Panc1 (cell line): ENCODE data around the gene FLOT2. TPM values are rescaled to one million over a fixed set of nuclear protein-coding genes. Genes with fewer than 3 reads are reported as not detected.

Experiments
- ATAC-seq: fragments of 200-7000 bp; cut with Tn5 transposase; 2 replicates; pipeline ENCODE4 v1.9.1; 2020; ENCODE audit warnings: mild to moderate bottlenecking, moderate library complexity
- BruUV-seq: library from RNA; stranded (reverse); fragments of 400-500 nt; replicated peaks from 2 replicates; lab custom pipeline; 2021; lab: Mats Ljungman, UMichigan
- CTCF ChIA-PET: fragments of 300-600 bp; sonication (Branson Sonifier 250); formaldehyde crosslinking; loops from one replicate; lab custom pipeline; 2022; ENCODE audit warnings: antibody characterized with exemption; lab: Charles Lee
- POLR2A ChIA-PET: fragments of 300-600 bp; sonication (Branson Sonifier 250); formaldehyde crosslinking; loops from one replicate; lab custom pipeline; 2022; ENCODE audit warnings: antibody characterized with exemption; lab: Charles Lee
- DNase-seq: peaks from one replicate; pipeline ENCODE4 v3.0.0-alpha.2; 2010; ENCODE audit warnings: low read depth, low spot score
- H3K27ac ChIP-seq: 2 replicates; pipeline ENCODE4 v1.5.1; 2011; ENCODE audit warnings: mild to moderate bottlenecking, low read length, inconsistent platforms
- H3K27me3 ChIP-seq: fragments of 200-500 bp; sonication (Bioruptor generic); 2 replicates; pipeline ENCODE4 v1.6.0; 2014; ENCODE audit warnings: low read length, inconsistent platforms; ENCODE audit not compliant: control insufficient read depth, insufficient read depth
- H3K36me3 ChIP-seq: fragments of 200-500 bp; sonication (Bioruptor generic); 2 replicates; pipeline ENCODE4 v1.5.1; 2014; ENCODE audit warnings: inconsistent platforms, mild to moderate bottlenecking, low read length, moderate library complexity; ENCODE audit not compliant: control insufficient read depth, insufficient read depth
- H3K4me1 ChIP-seq: 2 replicates; pipeline ENCODE4 v1.5.1; 2011; ENCODE audit warnings: inconsistent platforms, mild to moderate bottlenecking, low read length, moderate library complexity; ENCODE audit not compliant: control insufficient read depth, insufficient read depth
- H3K4me3 ChIP-seq, 2 experiments: 2 replicates each; pipeline ENCODE4 v1.5.1; 2011 to 2012; ENCODE audit warnings: low read depth in 2 of 2, low read length in 2 of 2, mild to moderate bottlenecking in 2 of 2, inconsistent platforms in 1 of 2, moderate library complexity in 1 of 2
- H3K9me3 ChIP-seq: fragments of 200-500 bp; sonication (Bioruptor generic); 2 replicates; pipeline ENCODE4 v1.5.1; 2014; ENCODE audit warnings: low read depth, mild to moderate bottlenecking, inconsistent platforms, low read length, moderate library complexity; ENCODE audit not compliant: control insufficient read depth, insufficient read depth
- POLR2AphosphoS5 ChIP-seq: IDR thresholded peaks from 2 replicates; pipeline ENCODE4 v1.6.1; 2012; ENCODE audit warnings: mild to moderate bottlenecking, low read depth, low read length, moderate library complexity
- SIN3A ChIP-seq: IDR thresholded peaks from 2 replicates; pipeline ENCODE4 v1.6.1; 2012; ENCODE audit warnings: low read depth, mild to moderate bottlenecking, low read length, moderate library complexity, borderline replicate concordance; ENCODE audit not compliant: insufficient read depth
- TCF7L2 ChIP-seq: IDR thresholded peaks from 2 replicates; pipeline ENCODE4 v1.6.1; 2011; ENCODE audit warnings: mild to moderate bottlenecking, low read depth, low read length, inconsistent platforms
- in situ Hi-C: cut with HindIII; loops from 2 replicates; pipeline ENCODE4 v1.10.0; 2016; ENCODE audit warnings: low sequenced_read_pairs, low pct_unique_long_range_greater_than_20kb
- intact Hi-C: fragments of 100-400 bp; cut with micrococcal nuclease; formaldehyde crosslinking; loops from one replicate; pipeline ENCODE4 v1.10.0; 2022; ENCODE audit not compliant: unreplicated experiment
- total RNA-seq: library from RNA; stranded (reverse); gene quantifications from one replicate; pipeline ENCODE4 v1.2.1, GENCODE V29; 2021; ENCODE audit not compliant: unreplicated experiment
- TF ChIP-seq, protein P1 (sequence below), 2 experiments: IDR thresholded peaks; 2 replicates each; pipeline ENCODE4 v1.6.1; 2011 to 2012; ENCODE audit warnings: low read depth in 2 of 2, control low read depth in 1 of 2, low read length in 1 of 2, mild to moderate bottlenecking in 1 of 2, moderate library complexity in 1 of 2; ENCODE audit not compliant: insufficient read depth in 1 of 2
- TF ChIP-seq, protein P2 (sequence below): fragments of 450-650 bp; IDR thresholded peaks from 2 replicates; pipeline ENCODE4 v1.5.1; 2017; ENCODE audit warnings: mild to moderate bottlenecking

Gene FLOT2
- total RNA-seq, 1 experiment from 2014 or later: 110 TPM

DNA sequence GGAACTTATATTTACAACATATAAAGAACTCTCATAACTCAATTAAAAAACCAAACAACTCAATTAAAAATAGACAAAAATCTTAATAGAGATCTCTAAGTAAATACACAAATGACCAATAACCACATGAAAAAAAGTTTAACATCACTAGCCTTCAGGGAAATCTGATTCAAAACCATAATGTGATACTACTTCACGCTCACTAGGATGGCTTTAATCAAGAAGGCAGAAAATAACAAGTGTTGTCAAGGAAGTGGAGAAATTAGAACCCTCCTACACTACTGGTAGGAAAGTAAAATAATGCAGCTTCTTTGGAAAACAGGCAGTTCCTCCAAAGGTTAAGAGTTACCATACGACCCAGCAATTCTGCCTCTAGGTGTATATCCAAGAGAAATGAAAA is 45.4 kb upstream of the FLOT2 start:
- TF ChIP-seq, protein P1, sequence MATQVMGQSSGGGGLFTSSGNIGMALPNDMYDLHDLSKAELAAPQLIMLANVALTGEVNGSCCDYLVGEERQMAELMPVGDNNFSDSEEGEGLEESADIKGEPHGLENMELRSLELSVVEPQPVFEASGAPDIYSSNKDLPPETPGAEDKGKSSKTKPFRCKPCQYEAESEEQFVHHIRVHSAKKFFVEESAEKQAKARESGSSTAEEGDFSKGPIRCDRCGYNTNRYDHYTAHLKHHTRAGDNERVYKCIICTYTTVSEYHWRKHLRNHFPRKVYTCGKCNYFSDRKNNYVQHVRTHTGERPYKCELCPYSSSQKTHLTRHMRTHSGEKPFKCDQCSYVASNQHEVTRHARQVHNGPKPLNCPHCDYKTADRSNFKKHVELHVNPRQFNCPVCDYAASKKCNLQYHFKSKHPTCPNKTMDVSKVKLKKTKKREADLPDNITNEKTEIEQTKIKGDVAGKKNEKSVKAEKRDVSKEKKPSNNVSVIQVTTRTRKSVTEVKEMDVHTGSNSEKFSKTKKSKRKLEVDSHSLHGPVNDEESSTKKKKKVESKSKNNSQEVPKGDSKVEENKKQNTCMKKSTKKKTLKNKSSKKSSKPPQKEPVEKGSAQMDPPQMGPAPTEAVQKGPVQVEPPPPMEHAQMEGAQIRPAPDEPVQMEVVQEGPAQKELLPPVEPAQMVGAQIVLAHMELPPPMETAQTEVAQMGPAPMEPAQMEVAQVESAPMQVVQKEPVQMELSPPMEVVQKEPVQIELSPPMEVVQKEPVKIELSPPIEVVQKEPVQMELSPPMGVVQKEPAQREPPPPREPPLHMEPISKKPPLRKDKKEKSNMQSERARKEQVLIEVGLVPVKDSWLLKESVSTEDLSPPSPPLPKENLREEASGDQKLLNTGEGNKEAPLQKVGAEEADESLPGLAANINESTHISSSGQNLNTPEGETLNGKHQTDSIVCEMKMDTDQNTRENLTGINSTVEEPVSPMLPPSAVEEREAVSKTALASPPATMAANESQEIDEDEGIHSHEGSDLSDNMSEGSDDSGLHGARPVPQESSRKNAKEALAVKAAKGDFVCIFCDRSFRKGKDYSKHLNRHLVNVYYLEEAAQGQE (IDR thresholded peaks at IDR 0.05; ENCODE audit: insufficient read depth in 1 of 2, low read depth in 2 of 2, low read length in 1 of 2): no peak
- no peak for TF ChIP-seq SIN3A
- TF ChIP-seq TCF7L2: no peak
- TF ChIP-seq, protein P2, sequence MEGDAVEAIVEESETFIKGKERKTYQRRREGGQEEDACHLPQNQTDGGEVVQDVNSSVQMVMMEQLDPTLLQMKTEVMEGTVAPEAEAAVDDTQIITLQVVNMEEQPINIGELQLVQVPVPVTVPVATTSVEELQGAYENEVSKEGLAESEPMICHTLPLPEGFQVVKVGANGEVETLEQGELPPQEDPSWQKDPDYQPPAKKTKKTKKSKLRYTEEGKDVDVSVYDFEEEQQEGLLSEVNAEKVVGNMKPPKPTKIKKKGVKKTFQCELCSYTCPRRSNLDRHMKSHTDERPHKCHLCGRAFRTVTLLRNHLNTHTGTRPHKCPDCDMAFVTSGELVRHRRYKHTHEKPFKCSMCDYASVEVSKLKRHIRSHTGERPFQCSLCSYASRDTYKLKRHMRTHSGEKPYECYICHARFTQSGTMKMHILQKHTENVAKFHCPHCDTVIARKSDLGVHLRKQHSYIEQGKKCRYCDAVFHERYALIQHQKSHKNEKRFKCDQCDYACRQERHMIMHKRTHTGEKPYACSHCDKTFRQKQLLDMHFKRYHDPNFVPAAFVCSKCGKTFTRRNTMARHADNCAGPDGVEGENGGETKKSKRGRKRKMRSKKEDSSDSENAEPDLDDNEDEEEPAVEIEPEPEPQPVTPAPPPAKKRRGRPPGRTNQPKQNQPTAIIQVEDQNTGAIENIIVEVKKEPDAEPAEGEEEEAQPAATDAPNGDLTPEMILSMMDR: no peak
- no peak for TF ChIP-seq POLR2AphosphoS5
- DNase-seq (no peak), ATAC-seq (no peak)
- in situ Hi-C loops (no loop called here), intact Hi-C loops (no loop called here)
- ChIA-PET POLR2A (no interaction called here), CTCF (no interaction called here)
- H3K4me3 ChIP-seq: no peak overlapping the region
- H3K4me1 ChIP-seq: peaks cover 58% of the 10 kb centered on the region
- H3K9me3 ChIP-seq: no peaks in the 10 kb centered on the region
- no peak overlapping the region for H3K27ac ChIP-seq
- no TSS peak for BruUV-seq
- H3K36me3 ChIP-seq: peaks cover 6% of the 10 kb centered on the region
- no peaks in the 10 kb centered on the region for H3K27me3 ChIP-seq

DNA sequence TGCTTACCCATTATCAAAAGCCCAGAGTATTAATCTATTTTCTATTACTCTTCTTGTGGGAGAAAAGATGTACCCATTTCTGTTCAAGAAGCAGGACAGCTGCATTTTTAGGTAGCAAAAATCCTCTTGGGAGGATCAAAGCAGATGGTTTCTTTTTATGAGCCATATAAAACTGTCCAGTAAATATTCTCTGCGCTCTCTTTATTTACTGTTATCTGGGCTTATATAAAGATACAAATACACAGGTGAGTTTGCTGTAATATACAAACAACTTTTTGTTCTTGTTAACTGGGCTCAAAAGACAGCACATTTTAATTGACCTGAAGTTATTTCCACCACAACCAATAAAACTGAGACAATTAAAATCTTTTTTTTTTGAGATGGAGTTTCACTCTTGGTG is 43.7 kb upstream of the FLOT2 start:
- Histone ChIP-seq H3K36me3 (peaks cover 6% of the 10 kb centered on the region), H3K4me1 (peaks cover 57% of the 10 kb centered on the region), H3K4me3 (no peak overlapping the region), H3K9me3 (no peaks in the 10 kb centered on the region), H3K27me3 (no peaks in the 10 kb centered on the region), H3K27ac (no peak overlapping the region)
- POLR2A ChIA-PET: interaction anchor here (0.6 kb wide), 1 partner anchor 39 kb away, joined by 3 read pairs; no protein-coding TSS in a partner anchor
- intact Hi-C loops: no loop called here
- ATAC-seq (no peak), DNase-seq (no peak)
- peak; percentile 88 for TF ChIP-seq TCF7L2
- TF ChIP-seq, protein P1 (IDR thresholded peaks at IDR 0.05; ENCODE audit: insufficient read depth in 1 of 2, low read depth in 2 of 2, low read length in 1 of 2): no peak
- TF ChIP-seq POLR2AphosphoS5: no peak
- no TSS peak for BruUV-seq
- in situ Hi-C loops: no loop called here
- CTCF ChIA-PET: interaction anchor here (0.6 kb wide), 2 partner anchors 116 to 472 kb away, joined by 3 to 4 read pairs; no protein-coding TSS in a partner anchor
